Smooth muscle cell (in vitro differentiated cells): Measurements from ENCODE around the gene SUGCT. TPM values are rescaled to one million over a fixed set of nuclear protein-coding genes. Genes with fewer than 3 reads are reported as not detected.

Source experiments
- DNase-seq: peaks from one replicate; lab custom pipeline; 2025; ENCODE audit not compliant: unreplicated experiment; lab: John Stamatoyannopoulos, UW
- H2AFZ ChIP-seq: fragments of 200-600 bp; sonication (generic); 2 replicates; pipeline ENCODE4 v1.6.0; 2016; ENCODE audit warnings: antibody characterized with exemption, low read depth, mild to moderate bottlenecking
- H3F3A ChIP-seq: fragments of 200-600 bp; sonication (generic); 2 replicates; pipeline ENCODE4 v1.6.0; 2017; ENCODE audit warnings: antibody characterized with exemption, low read depth
- H3K27ac ChIP-seq: fragments of 200-600 bp; sonication (generic); 2 replicates; pipeline ENCODE4 v1.5.1; 2016; ENCODE audit warnings: low read depth, mild to moderate bottlenecking
- H3K27me3 ChIP-seq: fragments of 200-600 bp; sonication (generic); 2 replicates; pipeline ENCODE4 v1.6.1; 2016; ENCODE audit warnings: low read depth, mild to moderate bottlenecking
- H3K36me3 ChIP-seq: fragments of 200-600 bp; sonication (generic); 2 replicates; pipeline ENCODE4 v1.5.1; 2016; ENCODE audit warnings: low read depth
- H3K4me1 ChIP-seq: fragments of 200-600 bp; sonication (generic); 2 replicates; pipeline ENCODE4 v1.5.1; 2016; ENCODE audit warnings: low read depth
- H3K4me2 ChIP-seq: fragments of 200-600 bp; sonication (generic); 2 replicates; pipeline ENCODE4 v1.6.0; 2016; ENCODE audit warnings: mild to moderate bottlenecking
- H3K4me3 ChIP-seq: fragments of 200-600 bp; sonication (generic); 2 replicates; pipeline ENCODE4 v1.5.1; 2016; ENCODE audit warnings: mild to moderate bottlenecking
- H3K79me2 ChIP-seq: fragments of 200-600 bp; sonication (generic); 2 replicates; pipeline ENCODE4 v1.6.0; 2016; ENCODE audit warnings: low read depth, mild to moderate bottlenecking
- H3K9ac ChIP-seq: fragments of 200-600 bp; sonication (generic); 2 replicates; pipeline ENCODE4 v1.6.0; 2016; ENCODE audit warnings: low read depth
- H3K9me3 ChIP-seq: fragments of 200-600 bp; sonication (generic); replicated peaks from 2 replicates; pipeline ENCODE4 v1.5.1; 2016; ENCODE audit warnings: low read depth
- H4K20me1 ChIP-seq: fragments of 200-600 bp; sonication (generic); 2 replicates; pipeline ENCODE4 v1.6.0; 2016; ENCODE audit warnings: low read depth
- CTCF ChIP-seq: fragments of 200-600 bp; sonication (generic); IDR thresholded peaks from 2 replicates; pipeline ENCODE4 v1.5.1; 2017; ENCODE audit warnings: borderline replicate concordance, mild to moderate bottlenecking, antibody characterized with exemption; ENCODE audit not compliant: insufficient read depth, poor library complexity, severe bottlenecking
- WGBS: methylation state at CpG from one replicate; pipeline ENCODE4 v1.1.7; 2016; ENCODE audit warnings: low lambda C conversion rate; 5-methylcytosine and 5-hydroxymethylcytosine counted together
- polyA plus RNA-seq: library from polyadenylated mRNA; unstranded; fragments of >200 nt; fragmentation: Nextera tagmentation; extraction: Ambion mirVana; gene quantifications from 2 replicates; pipeline ENCODE4 v1.2.1, GENCODE V29; 2016
- total RNA-seq: library from RNA; depleted of rRNA; stranded (reverse); fragments of >200 nt; gene quantifications from 2 replicates; pipeline ENCODE4 v1.2.3, GENCODE V29; 2014

SUGCT gene
- total and polyA plus RNA-seq, 2 experiments from 2014 or later: 16.9 to 65.8 TPM

GRCh38 chr7:40870108-40870507 lies 735.3 kb downstream of the SUGCT start:
- Histone ChIP-seq H3K4me2 (no peak overlapping the region), H2AFZ (no peak overlapping the region), H3K36me3 (peaks cover 3% of the 10 kb centered on the region), H3K4me3 (no peak overlapping the region), H3F3A (no peaks in the 10 kb centered on the region), H3K79me2 (no peaks in the 10 kb centered on the region), H3K4me1 (peaks cover 1% of the 10 kb centered on the region), H3K9me3 (no peaks in the 10 kb centered on the region), H3K27me3 (no peaks in the 10 kb centered on the region), H3K27ac (no peak overlapping the region), H4K20me1 (no peaks in the 10 kb centered on the region), H3K9ac (no peak overlapping the region)
- DNase-seq: no peak
- no peak for TF ChIP-seq CTCF

DNA sequence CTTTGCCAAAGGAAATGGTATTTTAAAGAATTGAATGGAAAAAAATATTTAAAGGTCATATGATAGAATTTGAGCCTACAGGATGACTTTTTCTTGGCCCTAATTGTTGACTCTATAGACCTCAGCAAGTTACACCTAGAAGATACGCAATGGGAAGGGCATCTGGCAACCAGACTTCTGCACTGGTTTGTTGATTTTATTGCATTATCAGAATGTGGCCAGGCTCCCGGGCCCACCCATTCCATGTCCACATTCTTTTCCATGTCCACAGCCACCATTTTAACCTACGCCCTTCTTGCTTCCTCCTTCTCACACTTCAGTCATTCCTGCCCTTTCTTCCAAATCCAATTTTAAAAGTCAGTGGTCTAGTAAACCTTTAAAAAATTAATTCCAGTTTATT lies 738.4 kb downstream of the SUGCT start:
- no peak for TF ChIP-seq CTCF
- Histone ChIP-seq H3F3A (no peaks in the 10 kb centered on the region), H3K79me2 (no peaks in the 10 kb centered on the region), H3K36me3 (peaks cover 3% of the 10 kb centered on the region), H3K4me1 (no peaks in the 10 kb centered on the region), H3K4me2 (no peak overlapping the region), H2AFZ (no peak overlapping the region), H3K4me3 (no peak overlapping the region), H4K20me1 (no peaks in the 10 kb centered on the region), H3K9ac (no peak overlapping the region), H3K27ac (no peak overlapping the region), H3K27me3 (no peaks in the 10 kb centered on the region), H3K9me3 (no peaks in the 10 kb centered on the region)
- 83% methylated on average over 3 of the region's 3 CpGs for WGBS
- no peak for DNase-seq

GRCh38 chr7:40874756-40875155 lies 740.0 kb downstream of the SUGCT start:
- no peaks in the 10 kb centered on the region for H3K79me2 ChIP-seq
- no peak overlapping the region for H3K27ac ChIP-seq
- H3K4me1 ChIP-seq: no peaks in the 10 kb centered on the region
- DNase-seq: no peak
- no peaks in the 10 kb centered on the region for H4K20me1 ChIP-seq
- WGBS: 78% methylated on average over 4 of the region's 4 CpGs
- no peak overlapping the region for H3K4me3 ChIP-seq
- no peaks in the 10 kb centered on the region for H3F3A ChIP-seq
- TF ChIP-seq CTCF: no peak
- no peak overlapping the region for H2AFZ ChIP-seq
- H3K27me3 ChIP-seq: no peaks in the 10 kb centered on the region
- H3K9ac ChIP-seq: no peak overlapping the region
- H3K36me3 ChIP-seq: peaks cover under 1% of the 10 kb centered on the region
- H3K9me3 ChIP-seq: no peaks in the 10 kb centered on the region
- H3K4me2 ChIP-seq: no peak overlapping the region

- Histone ChIP-seq H2AFZ (no peak overlapping the region), H3K27me3 (no peaks in the 10 kb centered on the region), H4K20me1 (no peaks in the 10 kb centered on the region), H3K79me2 (no peaks in the 10 kb centered on the region), H3K9me3 (no peaks in the 10 kb centered on the region), H3K4me3 (no peak overlapping the region), H3K9ac (no peak overlapping the region), H3F3A (no peaks in the 10 kb centered on the region), H3K4me1 (no peaks in the 10 kb centered on the region), H3K27ac (no peak overlapping the region), H3K4me2 (no peak overlapping the region), H3K36me3 (no peaks in the 10 kb centered on the region)
- TF ChIP-seq CTCF: no peak
- DNase-seq: no peak
- 95% methylated on average over 3 of the region's 3 CpGs for WGBS
Measured at GRCh38 chr7:40876601-40877000, 741.8 kb downstream of the SUGCT start.
